NOMO-1 (cell line): ENCODE measurements around the gene HOXB9.

ENCODE experiments used
- DNase-seq, 2 experiments: peaks; one replicate each; lab custom pipeline; 2025; ENCODE audit not compliant: unreplicated experiment in 2 of 2; lab: John Stamatoyannopoulos, UW

Gene HOXB9

GRCh38 chr17:48588528-48588927, 37.6 kb downstream of the HOXB9 start:
- DNase-seq: no peak

GRCh38 chr17:48588074-48588415, 38.1 kb downstream of the HOXB9 start:
- DNase-seq: no peak

- DNase-seq: no peak
Measured at GRCh38 chr17:48587276-48588073, 38.7 kb downstream of the HOXB9 start.

GRCh38 chr17:48586355-48587258, 39.6 kb downstream of the HOXB9 start:
- no peak for DNase-seq

- DNase-seq: no peak
Measured at GRCh38 chr17:48584223-48584741, 41.9 kb downstream of the HOXB9 start.

GRCh38 chr17:48583708-48584222, 42.4 kb downstream of the HOXB9 start:
- DNase-seq: no peak

- DNase-seq: no peak
Measured at GRCh38 chr17:48582750-48583069, 43.4 kb downstream of the HOXB9 start.

GRCh38 chr17:48579760-48580554, 46.2 kb downstream of the HOXB9 start:
- DNase-seq: no peak

GRCh38 chr17:48579471-48579759, 46.7 kb downstream of the HOXB9 start:
- DNase-seq: no peak

- no peak for DNase-seq
Measured at GRCh38 chr17:48578616-48579470, 47.3 kb downstream of the HOXB9 start.

- peak; percentile 33 to 48 for DNase-seq
Measured at GRCh38 chr17:48577946-48578615, 48.1 kb downstream of the HOXB9 start, which contains the start of gene HOXB4. Gene HOXB4, minus strand, starts transcription at chr17:48578350. Its CDS starts 31 bp downstream, at chr17:48578319.

GRCh38 chr17:48577330-48577945, 48.7 kb downstream of the HOXB9 start:
- DNase-seq: no peak

GRCh38 chr17:48576479-48577309, 49.5 kb downstream of the HOXB9 start:
- no peak for DNase-seq

GRCh38 chr17:48575673-48576478, 50.3 kb downstream of the HOXB9 start:
- DNase-seq: no peak

GRCh38 chr17:48575066-48575582, 51.0 kb downstream of the HOXB9 start:
- DNase-seq: no peak

GRCh38 chr17:48574505-48575065, 51.6 kb downstream of the HOXB9 start:
- DNase-seq: no peak
